ENCODE data around the gene RND2.
"Not testable (repeated sequence)": the region's sequence is repeated elsewhere in the genome, so short reads cannot be mapped to it uniquely, and the experiment has no call there.

- not testable (repeated sequence) for TF ChIP-seq CTCF (conservative IDR thresholded peaks at IDR 0.05; ENCODE audit: low read depth, low read length); POLR2A (IDR thresholded peaks at IDR 0.05; ENCODE audit: low read depth, low read length); RAD21 (IDR thresholded peaks at IDR 0.05; ENCODE audit: low read length); MAZ (IDR thresholded peaks at IDR 0.05; ENCODE audit: borderline replicate concordance, low read depth, low read length); USF2 (IDR thresholded peaks at IDR 0.05; ENCODE audit: low read depth, low read length); CEBPB (IDR thresholded peaks at IDR 0.05; ENCODE audit: low read depth, low read length); BHLHE40 (IDR thresholded peaks at IDR 0.05; ENCODE audit: low read depth, low read length); NFE2L2 (IDR thresholded peaks at IDR 0.05; ENCODE audit: low read depth, low read length); MXI1 (IDR thresholded peaks at IDR 0.05; ENCODE audit: borderline replicate concordance, low read depth, low read length); SMC3 (IDR thresholded peaks at IDR 0.05; ENCODE audit: low read depth, low read length); ELK1 (IDR thresholded peaks at IDR 0.05; ENCODE audit: borderline replicate concordance, low read depth, low read length)
Observed at GRCh38 chr17:42993913-42994312, 31.1 kb upstream of the RND2 start.

All from IMR-90 (cell line).